HL-60 (cell line): ENCODE results near the gene RMDN2.

Experiments used
- CTCF ChIP-seq: IDR thresholded peaks from one replicate; pipeline ENCODE4 v1.5.1; 2011; ENCODE audit warnings: low read length, control low read depth, inconsistent platforms; ENCODE audit not compliant: insufficient read depth
- GABPA ChIP-seq: IDR thresholded peaks from 2 replicates; pipeline ENCODE4 v1.6.1; 2012; ENCODE audit warnings: low read depth
- REST ChIP-seq: IDR thresholded peaks from 2 replicates; pipeline ENCODE4 v1.6.1; 2012; ENCODE audit warnings: low read depth; ENCODE audit not compliant: insufficient replicate concordance

- TF ChIP-seq CTCF (no peak), GABPA (no peak), REST (no peak)
Measured at GRCh38 chr2:37886745-37887144, 38.3 kb upstream of the RMDN2 start.
